ENCODE measurements around the gene TRAK2.

Gene TRAK2

DNA sequence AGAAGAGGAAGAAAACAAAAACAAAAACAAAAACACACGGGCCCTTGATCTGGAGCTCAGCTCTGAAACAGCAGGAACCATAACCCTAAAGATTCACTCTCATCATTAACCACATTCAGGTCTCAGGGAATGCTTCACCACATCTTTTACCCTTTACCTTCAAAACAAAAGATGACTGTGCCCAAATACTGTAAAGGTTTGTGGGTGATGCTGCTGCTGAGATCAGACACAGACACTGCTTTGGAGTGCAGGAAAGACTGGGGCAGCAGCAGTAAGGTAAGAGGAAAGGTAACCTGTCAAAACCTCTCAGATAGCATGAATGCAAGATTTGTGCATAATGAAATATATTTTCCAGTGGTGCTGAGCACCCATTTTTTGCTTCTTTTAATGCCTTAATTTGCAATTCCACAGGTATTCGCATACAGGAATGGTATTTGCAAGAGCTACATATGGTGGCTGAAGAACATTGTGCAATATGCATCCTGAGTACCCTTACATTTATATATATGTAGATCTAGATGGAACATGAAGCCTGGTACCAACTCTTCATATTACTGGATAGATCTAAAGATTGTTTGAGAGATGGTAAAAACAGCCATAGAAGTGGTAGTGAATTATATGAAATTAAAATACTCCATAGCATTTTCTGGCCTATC is 90.1 kb downstream of the TRAK2 start:
- no peak for DNase-seq (ENCODE audit: low read depth)

DNA sequence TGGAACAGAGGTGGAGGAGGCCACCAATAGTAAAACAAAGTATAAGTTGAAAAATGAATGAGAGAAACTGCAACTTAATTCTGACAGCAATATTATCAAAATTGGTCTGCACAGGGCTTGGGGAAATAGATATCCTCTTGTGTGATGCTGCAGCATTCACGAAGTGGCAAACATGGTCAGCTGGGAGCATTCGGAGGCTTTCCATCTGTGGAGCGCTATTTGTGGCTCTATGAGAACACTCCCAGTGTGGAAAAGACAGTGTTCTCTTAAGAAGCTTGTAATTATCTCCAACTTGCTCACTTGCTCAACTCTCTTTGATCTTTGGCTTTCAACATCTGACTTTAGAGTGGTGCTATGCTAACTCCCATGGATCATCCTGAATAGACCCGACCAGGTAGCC is 91.0 kb downstream of the TRAK2 start:
- DNase-seq (ENCODE audit: low read depth): no peak

DNA sequence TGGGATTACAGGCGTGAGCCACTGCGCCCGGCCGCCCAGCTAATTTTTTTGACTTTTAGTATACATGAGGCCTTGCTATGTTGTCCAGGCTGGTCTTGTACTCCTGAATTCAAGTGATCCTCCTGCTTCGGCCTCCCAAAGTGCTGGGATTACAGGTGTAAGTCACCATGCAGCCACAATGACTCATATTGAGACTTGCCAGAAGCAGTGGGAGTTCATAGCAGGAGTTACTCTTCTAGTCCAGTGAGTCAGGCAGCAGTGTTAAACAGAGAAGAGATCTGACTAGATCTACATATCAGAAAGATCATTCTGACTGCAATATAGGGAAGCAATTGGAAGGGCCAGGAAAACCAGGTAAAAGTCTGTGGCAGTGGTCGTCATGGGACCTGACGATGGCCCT is 92.6 kb downstream of the TRAK2 start:
- no peak for DNase-seq (ENCODE audit: low read depth)

DNA sequence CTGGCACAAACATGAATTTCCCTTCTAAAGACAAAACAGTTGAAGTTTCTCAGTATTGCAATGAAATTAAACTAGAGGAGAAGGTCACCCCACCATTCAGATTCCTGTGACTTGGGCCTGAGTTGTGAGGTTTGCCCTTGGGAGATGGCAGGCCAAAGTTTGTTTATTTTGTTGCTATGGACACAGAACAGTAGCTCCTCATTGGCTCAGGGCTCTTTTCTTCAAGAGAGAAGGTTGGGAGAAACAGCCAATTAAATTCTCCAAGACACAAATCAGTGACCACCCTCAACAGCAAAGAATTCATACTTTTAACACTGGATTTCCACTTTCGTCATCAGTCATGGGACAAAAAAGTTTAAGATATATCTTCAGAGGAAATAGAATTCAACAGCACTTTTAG is 94.0 kb downstream of the TRAK2 start, which contains the start of gene FLACC1:
FLACC1 (minus strand) TSS at position 125 of the 400 bp plus-strand sequence. CDS start 5,941 bp downstream, outside the sequence.
- DNase-seq (ENCODE audit: low read depth): no peak

DNA sequence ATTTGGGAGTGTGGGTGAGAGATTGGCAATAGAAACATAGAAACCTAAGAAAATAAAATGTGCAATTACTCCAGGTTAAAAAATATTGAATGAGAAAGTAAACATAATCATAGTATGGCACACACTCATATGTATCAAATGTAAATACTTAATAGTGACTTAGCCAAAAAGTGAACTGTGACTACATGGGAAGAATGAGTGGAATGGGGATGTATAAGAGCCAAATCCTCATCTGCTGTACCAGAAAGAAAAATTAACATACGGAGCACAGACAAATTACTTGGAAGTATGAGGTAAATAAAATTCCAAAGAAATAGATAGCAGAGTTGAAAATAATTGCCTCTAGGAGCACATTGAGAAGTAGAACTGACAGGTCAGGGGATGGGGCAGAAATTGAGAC is 98.1 kb downstream of the TRAK2 start:
- no peak for DNase-seq (ENCODE audit: low read depth)

DNA sequence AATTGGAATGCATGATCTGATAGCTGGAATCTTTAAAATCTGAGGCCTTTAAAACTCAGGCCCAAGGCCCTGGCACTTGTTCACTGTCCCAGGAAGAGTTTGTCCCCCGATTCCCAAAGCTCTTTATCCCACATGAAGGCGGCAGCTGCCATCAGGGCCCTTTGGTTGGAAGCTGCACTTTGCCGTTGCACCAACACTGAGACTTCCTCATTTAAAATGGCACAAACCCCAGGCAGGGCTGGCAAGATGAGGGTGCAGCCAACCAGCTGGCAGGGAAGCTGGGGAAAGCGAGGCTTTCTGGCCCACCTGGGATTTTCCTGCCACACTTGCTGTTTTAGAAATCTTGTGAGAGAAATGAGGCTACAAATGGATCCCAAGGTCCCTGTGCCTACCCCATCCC is 100.4 kb downstream of the TRAK2 start:
- DNase-seq (ENCODE audit: low read depth): no peak

DNA sequence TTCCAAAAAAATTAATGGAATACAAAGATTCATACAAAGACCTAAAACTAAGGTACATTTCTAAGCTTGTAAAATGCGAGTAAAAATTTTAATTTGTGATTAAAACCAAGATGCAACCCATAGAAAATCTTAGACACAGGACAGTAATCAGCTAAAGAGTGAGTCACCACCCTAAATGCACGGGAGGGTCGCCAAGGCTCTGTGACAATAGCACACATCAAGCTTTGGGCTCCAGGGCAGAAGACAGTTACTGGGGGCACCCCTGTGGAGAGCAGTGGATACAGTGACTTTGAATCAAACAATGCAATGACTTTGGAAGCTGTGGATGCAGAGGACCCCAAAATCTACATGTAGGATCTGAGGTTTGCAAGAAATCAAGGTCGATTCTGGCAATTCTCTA is 101.7 kb downstream of the TRAK2 start:
- no peak for DNase-seq (ENCODE audit: low read depth)

DNA sequence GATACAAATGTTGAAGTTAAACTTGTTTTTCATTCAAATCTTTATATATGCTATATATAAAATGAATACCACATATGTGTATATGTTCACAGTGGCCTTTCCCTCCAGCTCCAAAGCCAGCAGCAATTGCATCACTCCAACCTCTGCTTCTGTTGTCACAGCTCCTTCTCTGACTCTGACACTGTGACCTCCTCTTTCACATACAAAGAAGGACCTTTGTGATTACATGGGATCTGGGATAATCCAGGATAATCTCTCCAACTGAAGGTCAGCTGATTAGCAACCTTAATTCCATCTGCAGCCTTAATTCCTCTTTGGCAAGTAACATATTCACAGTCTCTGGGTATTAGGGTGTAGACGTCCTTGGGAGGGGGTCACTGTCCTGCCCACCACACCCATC is 102.5 kb downstream of the TRAK2 start:
- no peak for DNase-seq (ENCODE audit: low read depth)

DNA sequence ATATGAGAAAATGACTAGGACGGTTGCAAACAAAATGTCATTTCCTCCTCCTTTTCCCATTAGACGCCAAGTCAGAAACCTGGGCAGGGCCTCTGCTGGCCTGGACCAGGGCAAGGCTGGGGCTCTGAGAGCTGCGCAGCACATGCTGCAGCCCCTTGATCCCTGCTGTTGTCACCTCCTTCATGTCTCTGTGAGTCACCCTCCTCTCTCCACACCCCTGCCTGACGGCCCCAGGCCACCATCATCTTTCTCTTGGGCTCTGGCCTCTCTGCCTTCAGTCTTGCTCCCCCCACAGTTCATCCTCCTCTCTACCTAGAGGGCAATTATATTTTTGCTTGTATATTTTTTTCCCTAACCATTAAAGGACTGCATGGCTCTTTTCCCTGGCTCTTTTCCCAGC is 104.1 kb downstream of the TRAK2 start:
- no peak for DNase-seq (ENCODE audit: low read depth)

DNA sequence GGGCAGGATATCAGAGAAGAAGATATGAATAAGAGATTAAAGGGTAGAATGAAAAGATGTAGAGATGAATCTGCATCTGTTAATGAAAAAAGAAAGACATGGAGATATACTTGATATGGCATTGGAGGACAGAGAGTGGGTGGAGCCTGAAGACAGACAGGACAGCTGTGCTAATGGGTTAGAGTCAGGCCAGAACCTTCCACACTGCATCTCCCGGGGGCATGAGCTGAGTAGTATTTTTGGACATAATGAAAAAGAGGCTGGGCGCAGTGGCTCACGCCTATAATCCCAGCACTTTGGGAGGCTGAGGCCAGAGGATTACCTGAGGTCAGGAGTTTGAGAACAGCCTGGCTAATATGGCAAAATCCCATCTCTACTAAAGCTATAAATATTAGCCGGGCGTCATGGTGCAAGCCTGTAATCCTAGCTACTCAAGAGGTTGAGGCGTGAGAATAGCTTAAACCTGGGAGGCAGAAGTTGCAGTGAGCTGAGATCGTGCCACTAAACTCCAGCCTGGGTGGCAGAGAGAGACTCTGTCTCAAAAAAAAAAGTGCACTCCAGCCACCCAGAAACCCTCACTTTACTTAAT is 105.5 kb downstream of the TRAK2 start:
- no peak for DNase-seq (ENCODE audit: low read depth)

DNA sequence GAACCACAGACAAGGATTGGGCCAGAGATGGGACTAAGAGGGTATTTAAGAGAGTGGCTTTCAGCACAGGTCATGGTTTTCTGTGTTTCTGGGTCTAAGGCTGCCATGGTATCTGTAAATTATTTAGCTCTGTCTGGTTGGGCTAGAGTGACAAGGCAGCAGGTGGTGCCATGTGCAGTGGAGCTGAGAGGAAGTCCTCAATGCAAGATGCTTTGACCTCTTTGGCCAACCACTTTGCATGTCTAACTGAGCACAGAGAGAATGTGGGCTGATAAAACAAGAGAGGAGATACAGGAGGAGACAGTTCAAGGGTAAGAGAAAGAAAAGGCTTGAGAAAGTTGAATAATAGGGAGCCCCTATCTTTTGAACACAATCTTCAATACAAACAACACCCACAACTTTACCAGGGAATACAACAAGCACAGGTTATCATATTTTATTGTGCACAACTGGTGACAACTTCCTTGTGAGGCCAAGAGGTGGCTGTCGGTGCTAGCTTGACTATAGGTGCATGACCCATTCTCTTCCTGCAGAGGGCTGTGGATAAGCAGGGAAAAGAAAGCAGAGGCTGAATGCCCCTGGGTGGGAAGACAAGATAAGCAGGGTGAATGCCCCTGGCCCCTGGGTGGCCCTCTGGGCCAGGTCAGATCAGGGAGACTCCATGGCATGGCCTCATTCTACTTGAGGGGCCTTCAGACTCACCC is 106.4 kb downstream of the TRAK2 start:
- DNase-seq (ENCODE audit: low read depth): no peak

DNA sequence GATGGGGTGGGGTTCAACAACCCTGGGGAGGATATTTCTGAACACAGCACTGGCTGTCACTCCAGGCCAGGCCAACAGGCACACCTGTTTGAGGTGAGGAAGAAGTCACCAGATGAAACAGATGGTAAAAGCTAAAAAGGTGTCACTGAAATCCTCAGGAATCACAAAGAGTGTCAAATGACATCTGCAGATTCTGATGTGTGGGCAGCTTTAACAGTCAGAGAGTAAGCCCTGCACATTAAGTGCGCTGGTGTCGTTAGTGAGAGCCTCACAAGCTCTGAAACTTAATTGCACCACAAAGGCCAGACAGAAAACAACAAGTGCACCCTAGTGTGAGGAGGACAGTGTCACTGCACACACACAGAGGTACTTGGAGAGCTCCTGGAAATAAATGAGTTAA is 107.7 kb downstream of the TRAK2 start:
- DNase-seq (ENCODE audit: low read depth): no peak

DNA sequence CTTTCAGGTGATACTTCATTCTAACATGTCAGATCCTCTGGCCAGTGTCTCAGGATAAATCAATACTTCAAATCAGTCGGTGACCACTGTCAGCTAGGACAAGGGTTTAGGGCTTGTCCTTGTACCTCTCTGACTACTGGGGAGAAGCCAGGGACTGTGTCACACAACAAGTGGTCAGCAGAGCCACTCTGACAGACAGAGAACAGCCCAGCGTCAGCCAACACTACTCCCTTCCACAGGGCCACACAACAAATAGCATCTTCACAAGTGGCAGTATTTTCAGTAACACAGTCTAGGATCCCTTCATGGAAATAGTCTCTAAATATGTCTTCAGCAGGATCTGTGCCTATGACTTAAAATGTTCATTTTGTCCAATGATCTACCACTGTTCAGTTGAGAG is 108.3 kb downstream of the TRAK2 start:
- DNase-seq (ENCODE audit: low read depth): no peak

DNA sequence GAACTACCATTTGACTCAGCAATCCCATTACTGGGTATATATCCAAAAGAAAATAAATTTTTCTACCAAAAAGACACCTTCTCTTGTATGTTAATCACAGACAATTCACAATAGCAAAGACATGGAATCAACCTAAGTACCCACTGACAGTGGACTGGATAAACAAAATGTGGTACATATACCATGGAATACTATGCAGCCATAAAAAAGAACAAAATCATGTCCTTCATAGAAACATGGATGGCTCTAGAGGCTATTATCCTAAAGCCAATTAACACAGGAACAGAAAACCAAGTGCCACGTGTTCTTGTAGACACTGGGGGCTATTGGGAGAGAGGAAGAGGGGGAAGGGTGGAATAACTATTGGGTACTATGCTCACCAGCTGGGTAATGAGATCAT is 121.8 kb downstream of the TRAK2 start:
- DNase-seq (ENCODE audit: low read depth): no peak

DNA sequence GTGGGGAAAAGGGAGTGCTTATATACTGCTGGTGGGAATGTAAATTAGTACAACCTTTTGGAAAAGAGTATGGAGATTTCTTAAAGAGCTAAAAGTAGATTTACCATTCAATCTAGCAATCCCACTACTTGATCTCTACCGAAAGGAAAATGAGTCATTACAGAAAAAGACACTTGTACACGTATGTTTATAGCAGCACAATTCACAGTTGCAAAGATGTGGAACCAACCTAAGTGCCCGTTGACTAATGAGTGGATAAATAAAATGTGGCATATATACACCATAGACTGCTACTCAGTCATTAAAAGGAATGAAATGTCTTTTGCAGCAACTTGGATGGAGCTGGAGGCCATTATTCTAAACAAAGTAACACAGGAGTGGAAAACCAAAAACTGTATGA is 123.6 kb downstream of the TRAK2 start:
- no peak for DNase-seq (ENCODE audit: low read depth)

All from stimulated activated CD8-positive, alpha-beta memory T cell treated with anti-CD3 and anti-CD28 coated beads, Interleukin-12 subunit alpha, Interleukin-12 subunit beta, amount 100 ng/mL, for 4 hours (primary cell).